Astrocyte (in vitro differentiated cells and primary cell): ENCODE data around the gene RSPH3. TPM values are rescaled to one million over a fixed set of nuclear protein-coding genes. Genes with fewer than 3 reads are reported as not detected.

Source experiments
- DNase-seq: peaks from one replicate; pipeline ENCODE4 v3.0.0-alpha.2; 2010; ENCODE audit warnings: low read depth
- FAIRE-seq: peaks from 2 replicates; lab custom pipeline; 2011; peaks lifted over from hg19 to GRCh38; lab: Jason Lieb, UNC
- H2AFZ ChIP-seq: 2 replicates; pipeline ENCODE4 v1.6.0; 2012; ENCODE audit warnings: low read depth, low read length, inconsistent platforms
- H3K27ac ChIP-seq: 2 replicates; pipeline ENCODE4 v1.5.1; 2011; ENCODE audit warnings: low read depth, low read length, inconsistent platforms
- H3K27me3 ChIP-seq: 2 replicates; pipeline ENCODE4 v1.6.0; 2011; ENCODE audit warnings: low read length, inconsistent platforms; ENCODE audit not compliant: insufficient read depth
- H3K36me3 ChIP-seq: 2 replicates; pipeline ENCODE4 v1.5.1; 2011; ENCODE audit warnings: low read length, inconsistent platforms; ENCODE audit not compliant: insufficient read depth
- H3K4me1 ChIP-seq: 2 replicates; pipeline ENCODE4 v1.5.1; 2011; ENCODE audit warnings: low read length, inconsistent platforms; ENCODE audit not compliant: insufficient read depth
- H3K4me2 ChIP-seq: 2 replicates; pipeline ENCODE4 v1.6.0; 2012; ENCODE audit warnings: low read length, inconsistent platforms
- H3K4me3 ChIP-seq: 2 replicates; pipeline ENCODE4 v1.5.1; 2011; ENCODE audit warnings: low read depth, mild to moderate bottlenecking, low read length, inconsistent platforms; ENCODE audit not compliant: insufficient read depth
- H3K79me2 ChIP-seq: 2 replicates; pipeline ENCODE4 v1.6.0; 2012; ENCODE audit warnings: mild to moderate bottlenecking, low read length, inconsistent platforms; ENCODE audit not compliant: insufficient read depth
- H3K9ac ChIP-seq: 2 replicates; pipeline ENCODE4 v1.6.0; 2012; ENCODE audit warnings: mild to moderate bottlenecking, low read length, inconsistent platforms
- H3K9me3 ChIP-seq: 2 replicates; pipeline ENCODE4 v1.5.1; 2012; ENCODE audit warnings: low read depth, mild to moderate bottlenecking, low read length, inconsistent platforms; ENCODE audit not compliant: insufficient read depth
- H4K20me1 ChIP-seq: 2 replicates; pipeline ENCODE4 v1.6.0; 2012; ENCODE audit warnings: low read length, inconsistent platforms; ENCODE audit not compliant: insufficient read depth
- H3K27ac Mint-ChIP-seq: one replicate; pipeline ENCODE4 v1.8.0; 2021; ENCODE audit warnings: mild to moderate bottlenecking, mixed read lengths; ENCODE audit not compliant: unreplicated experiment
- H3K27me3 Mint-ChIP-seq: one replicate; pipeline ENCODE4 v1.8.0; 2021; ENCODE audit warnings: low read depth, mixed read lengths; ENCODE audit not compliant: unreplicated experiment
- H3K36me3 Mint-ChIP-seq: one replicate; pipeline ENCODE4 v1.8.0; 2021; ENCODE audit warnings: low read depth, mixed read lengths; ENCODE audit not compliant: unreplicated experiment
- H3K4me1 Mint-ChIP-seq: one replicate; pipeline ENCODE4 v1.8.0; 2021; ENCODE audit warnings: low read depth, mixed read lengths; ENCODE audit not compliant: unreplicated experiment
- H3K4me3 Mint-ChIP-seq: one replicate; pipeline ENCODE4 v1.8.0; 2021; ENCODE audit warnings: mild to moderate bottlenecking, moderate library complexity, mixed read lengths; ENCODE audit not compliant: unreplicated experiment
- H3K9me3 Mint-ChIP-seq: one replicate; pipeline ENCODE4 v1.8.0; 2021; ENCODE audit warnings: mild to moderate bottlenecking, mixed read lengths; ENCODE audit not compliant: unreplicated experiment
- CTCF ChIP-seq: IDR thresholded peaks from 2 replicates; pipeline ENCODE4 v1.5.1; 2011; ENCODE audit warnings: low read depth, mild to moderate bottlenecking, inconsistent platforms, low read length, moderate library complexity; ENCODE audit not compliant: insufficient read depth
- EZH2 ChIP-seq: IDR thresholded peaks from 2 replicates; pipeline ENCODE4 v1.6.1; 2012; ENCODE audit warnings: mild to moderate bottlenecking, low read length, inconsistent platforms; ENCODE audit not compliant: insufficient read depth
- total RNA-seq: library from RNA; stranded (reverse); gene quantifications from 2 replicates; pipeline ENCODE4 v1.2.1, GENCODE V29; 2021

RSPH3 gene
- total RNA-seq, 1 donor from 2014 or later = 10.2 TPM

- no peak overlapping the region for H3K27ac Mint-ChIP-seq
- Histone ChIP-seq H3K9ac (no peak overlapping the region), H3K4me2 (no peak overlapping the region), H3K9me3 (no peaks in the 10 kb centered on the region), H3K79me2 (no peaks in the 10 kb centered on the region), H2AFZ (no peak overlapping the region), H4K20me1 (no peaks in the 10 kb centered on the region), H3K27me3 (no peaks in the 10 kb centered on the region), H3K4me1 (no peaks in the 10 kb centered on the region), H3K4me3 (no peak overlapping the region), H3K36me3 (no peaks in the 10 kb centered on the region), H3K27ac (no peak overlapping the region)
- peaks cover 2% of the 10 kb centered on the region for H3K36me3 Mint-ChIP-seq
- FAIRE-seq (no peak), DNase-seq (no peak)
- TF ChIP-seq CTCF (no peak), EZH2 (no peak)
- H3K4me3 Mint-ChIP-seq = no peak overlapping the region
- no peaks in the 10 kb centered on the region for H3K4me1 Mint-ChIP-seq
- no peaks in the 10 kb centered on the region for H3K9me3 Mint-ChIP-seq
- no peaks in the 10 kb centered on the region for H3K27me3 Mint-ChIP-seq
Observed at GRCh38 chr6:158977382-158977781, 22.6 kb downstream of the RSPH3 start.

GRCh38 chr6:158972241-158973233 is 27.5 kb downstream of the RSPH3 start:
- no peak overlapping the region for H3K4me3 ChIP-seq
- no peak overlapping the region for H3K4me2 ChIP-seq
- no peaks in the 10 kb centered on the region for H3K4me1 ChIP-seq
- no peak overlapping the region for H3K4me3 Mint-ChIP-seq
- no peaks in the 10 kb centered on the region for H3K27me3 Mint-ChIP-seq
- DNase-seq = peak; percentile 30
- peaks cover 10% of the 10 kb centered on the region for H3K9me3 Mint-ChIP-seq
- no peak overlapping the region for H3K27ac ChIP-seq
- TF ChIP-seq EZH2 (no peak), CTCF (peak; percentile 35)
- peak; percentile 45 for FAIRE-seq
- H3K36me3 Mint-ChIP-seq = peaks cover 11% of the 10 kb centered on the region
- no peaks in the 10 kb centered on the region for H3K79me2 ChIP-seq
- H3K9me3 ChIP-seq = no peaks in the 10 kb centered on the region
- H3K36me3 ChIP-seq = no peaks in the 10 kb centered on the region
- H2AFZ ChIP-seq = no peak overlapping the region
- H3K9ac ChIP-seq = no peak overlapping the region
- no peak overlapping the region for H3K27ac Mint-ChIP-seq
- peaks cover 2% of the 10 kb centered on the region for H3K4me1 Mint-ChIP-seq
- H3K27me3 ChIP-seq = no peaks in the 10 kb centered on the region
- H4K20me1 ChIP-seq = no peaks in the 10 kb centered on the region
